ENCODE data around the gene PI4K2A.
"Not testable (repeated sequence)": the region's sequence is repeated elsewhere in the genome, so short reads cannot be mapped to it uniquely, and the experiment has no call there.

PI4K2A gene

GRCh38 chr10:97675222-97675621 is 34.8 kb downstream of the PI4K2A start:
- no peak for DNase-seq

GRCh38 chr10:97676770-97677581 is 36.5 kb downstream of the PI4K2A start:
- peak; percentile 71 for DNase-seq

- no peak for DNase-seq
These were observed 39.1 kb downstream of the PI4K2A start for GRCh38 chr10:97679594-97679993.

- DNase-seq = no peak
These were observed 41.6 kb downstream of the PI4K2A start for GRCh38 chr10:97682042-97682441.

GRCh38 chr10:97683556-97684367 is 43.3 kb downstream of the PI4K2A start:
- DNase-seq = no peak

GRCh38 chr10:97684368-97684713 is 43.9 kb downstream of the PI4K2A start:
- not testable (repeated sequence) for DNase-seq

GRCh38 chr10:97684866-97685394 is 44.5 kb downstream of the PI4K2A start:
- no peak for DNase-seq

GRCh38 chr10:97685395-97685958 is 45.0 kb downstream of the PI4K2A start:
- no peak for DNase-seq

GRCh38 chr10:97686301-97686961 is 46.0 kb downstream of the PI4K2A start:
- DNase-seq = peak; percentile 62

GRCh38 chr10:97686962-97687784 is 46.7 kb downstream of the PI4K2A start, which contains the start of gene AVPI1:
Gene AVPI1, minus strand, starts transcription at chr10:97687241. Its CDS starts 7,336 bp downstream, at chr10:97679905.
- DNase-seq = peak; percentile 97

- no peak for DNase-seq
These were observed 47.6 kb downstream of the PI4K2A start for GRCh38 chr10:97687785-97688781.

GRCh38 chr10:97689559-97690020 is 49.1 kb downstream of the PI4K2A start:
- DNase-seq = no peak

- no peak for DNase-seq
These were observed 49.7 kb downstream of the PI4K2A start for GRCh38 chr10:97690133-97690532.

GRCh38 chr10:97698072-97698655 is 57.7 kb downstream of the PI4K2A start:
- not testable (repeated sequence) for DNase-seq

- DNase-seq = no peak
These were observed 61.1 kb downstream of the PI4K2A start for GRCh38 chr10:97701438-97702069.

GRCh38 chr10:97703398-97704067 is 63.1 kb downstream of the PI4K2A start:
- DNase-seq = no peak

- no peak for DNase-seq
These were observed 63.9 kb downstream of the PI4K2A start for GRCh38 chr10:97704341-97704740.

GRCh38 chr10:97705006-97705670 is 64.7 kb downstream of the PI4K2A start:
- no peak for DNase-seq

All from activated CD8-positive, alpha-beta memory T cell treated with anti-CD3 and anti-CD28 coated beads for 24 hours (primary cell).